Erythroblast (primary cell): ENCODE data around the gene CD164L2.
"Not testable (repeated sequence)": the region's sequence is repeated elsewhere in the genome, so short reads cannot be mapped to it uniquely, and the experiment has no call there.

Source experiments
- GATA1 ChIP-seq: IDR thresholded peaks from 2 replicates; pipeline ENCODE4 v1.6.1; 2011; ENCODE audit warnings: low read depth, mild to moderate bottlenecking, control low read depth, low read length, moderate library complexity
- POLR2A ChIP-seq: IDR thresholded peaks from 2 replicates; pipeline ENCODE4 v1.6.1; 2011; ENCODE audit warnings: mild to moderate bottlenecking, low read length

DNA sequence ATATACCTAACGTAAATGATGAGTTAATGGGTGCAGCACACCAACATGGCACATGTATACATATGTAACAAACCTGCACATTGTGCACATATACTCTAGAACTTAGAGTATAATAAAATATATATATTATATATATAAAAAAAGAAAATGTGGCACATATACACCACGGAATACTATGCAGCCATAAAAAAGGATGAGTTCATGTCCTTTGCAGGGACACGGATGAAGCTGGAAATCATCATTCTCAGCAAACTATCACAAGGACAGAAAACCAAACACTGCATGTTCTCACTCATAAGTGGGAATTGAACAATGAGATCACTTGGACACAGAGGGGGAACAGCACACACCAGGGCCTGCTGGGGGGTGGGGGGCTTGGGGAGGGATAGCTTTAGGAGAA, 1.7 kb upstream of the CD164L2 start:
- not testable (repeated sequence) for TF ChIP-seq POLR2A, GATA1
